ENCODE data around the gene AGXT.

- TF ChIP-seq CTCF (conservative IDR thresholded peaks at IDR 0.05) (no peak), ZFX (IDR thresholded peaks at IDR 0.05) (no peak)
Measured at GRCh38 chr2:240822280-240822847, 46.3 kb upstream of the AGXT start.

All from C4-2B (cell line).